Fibroblast of lung (primary cell): Measurements from ENCODE around the gene WDR27.

Source experiments
- CTCF ChIP-seq, 2 donors: IDR thresholded peaks in 1 of 2; conservative IDR thresholded peaks in 1 of 2; 1 replicate in 1 of 2; 2 replicates in 1 of 2; pipeline ENCODE4 v1.5.1; 2011 to 2012; ENCODE audit warnings: low read length in 2 of 2, control low read depth in 1 of 2, inconsistent platforms in 1 of 2, low read depth in 1 of 2, mild to moderate bottlenecking in 1 of 2
- EZH2 ChIP-seq: IDR thresholded peaks from 2 replicates; pipeline ENCODE4 v1.5.1; 2012; ENCODE audit warnings: low read length, control low read depth, mild to moderate bottlenecking; ENCODE audit errors: missing control alignments

DNA sequence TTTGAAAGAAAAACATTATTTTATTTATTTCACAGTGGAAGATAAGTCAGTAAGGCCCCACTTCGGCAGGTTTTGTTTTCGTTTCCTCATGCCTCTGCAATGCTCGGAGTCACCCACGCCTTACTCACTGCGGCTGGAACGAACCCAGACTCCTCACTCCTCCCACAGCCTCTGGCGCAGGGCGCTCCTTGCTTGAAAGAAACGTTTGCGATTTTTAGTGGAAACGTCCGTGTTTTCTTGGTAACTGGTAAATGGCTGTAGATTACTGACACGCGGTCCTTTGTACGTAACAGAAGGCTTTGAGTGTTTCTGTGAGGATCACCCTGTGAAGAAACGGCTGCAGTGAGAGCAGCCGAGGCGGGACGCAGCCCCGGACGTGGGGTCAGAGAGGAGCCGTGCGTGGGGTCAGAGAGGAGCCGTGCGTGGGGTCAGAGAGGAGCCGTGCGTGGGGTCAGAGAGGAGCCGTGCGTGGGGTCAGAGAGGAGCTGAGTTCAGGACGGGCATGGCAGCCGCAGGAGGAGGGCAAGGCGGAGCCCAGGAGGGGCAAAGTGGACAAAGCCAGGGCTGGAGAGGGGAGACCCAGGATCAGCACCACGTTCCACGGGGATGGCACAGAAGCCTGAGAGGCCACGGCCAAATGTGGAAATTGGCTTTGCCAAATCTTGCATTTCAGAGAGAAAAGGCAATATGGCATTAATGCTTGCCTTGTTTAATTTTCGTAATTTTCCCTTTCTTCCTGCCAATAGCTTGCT is 249.5 kb downstream of the WDR27 start:
- TF ChIP-seq CTCF (conservative IDR thresholded peaks at IDR 0.05 in 1 of 2, IDR thresholded peaks at IDR 0.05 in 1 of 2; ENCODE audit: low read depth in 1 of 2, low read length in 2 of 2) (no peak), EZH2 (no peak)
